HEK293T (cell line): Measurements from ENCODE around the gene CHST3.

Source experiments
- ARNT ChIP-seq: fragments of 450-650 bp; IDR thresholded peaks from 2 replicates; pipeline ENCODE4 v1.6.1; 2017; ENCODE audit warnings: mild to moderate bottlenecking
- ELF4 ChIP-seq: fragments of 450-650 bp; IDR thresholded peaks from 2 replicates; pipeline ENCODE4 v1.6.1; 2017; ENCODE audit warnings: antibody characterized with exemption
- FOXK2 ChIP-seq: fragments of 450-650 bp; IDR thresholded peaks from 2 replicates; pipeline ENCODE4 v1.6.1; 2016; ENCODE audit warnings: mild to moderate bottlenecking
- FOXM1 ChIP-seq: fragments of 450-650 bp; IDR thresholded peaks from 2 replicates; pipeline ENCODE4 v1.6.1; 2017; ENCODE audit warnings: mild to moderate bottlenecking, borderline replicate concordance
- HDGF ChIP-seq: fragments of 450-650 bp; IDR thresholded peaks from 2 replicates; pipeline ENCODE4 v1.6.1; 2017; ENCODE audit warnings: antibody characterized with exemption, borderline replicate concordance
- NFRKB ChIP-seq: fragments of 450-650 bp; IDR thresholded peaks from 2 replicates; pipeline ENCODE4 v1.6.1; 2016; ENCODE audit warnings: mild to moderate bottlenecking, moderate library complexity
- SP1 ChIP-seq: fragments of 450-650 bp; IDR thresholded peaks from 2 replicates; pipeline ENCODE4 v1.6.1; 2017
- TARDBP ChIP-seq: fragments of 450-650 bp; IDR thresholded peaks from 2 replicates; pipeline ENCODE4 v1.6.1; 2016

DNA sequence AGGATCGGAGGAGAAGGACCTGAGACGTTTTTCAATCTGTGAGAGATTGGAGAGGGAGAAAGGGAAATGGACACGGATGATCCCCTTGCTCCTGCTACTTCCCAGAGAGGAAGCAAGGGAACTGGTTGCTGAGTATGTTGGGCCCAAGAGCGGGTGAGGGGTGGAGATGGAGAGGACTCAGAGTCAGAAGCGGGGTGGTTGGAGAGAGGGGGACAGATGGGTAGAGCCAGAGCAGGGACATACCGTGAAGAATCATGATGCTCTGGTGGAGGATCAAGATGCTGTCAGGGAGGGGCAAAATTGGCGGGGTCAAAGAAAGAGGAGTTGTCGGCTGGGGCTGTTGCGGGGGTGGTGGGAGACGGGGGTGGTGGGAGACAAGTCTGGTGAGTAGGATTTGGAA is 2.4 kb upstream of the CHST3 start:
- no peak for TF ChIP-seq ARNT
- TF ChIP-seq SP1, result no peak
- TF ChIP-seq NFRKB, result no peak
- TF ChIP-seq FOXM1, result no peak
- no peak for TF ChIP-seq TARDBP
- TF ChIP-seq FOXK2, result no peak
- TF ChIP-seq ELF4, result no peak
- TF ChIP-seq HDGF, result no peak
